ENCODE measurements around the gene TTLL11.

TTLL11 gene

GRCh38 chr9:121929893-121930875 is 162.9 kb downstream of the TTLL11 start:
- DNase-seq = peak; percentile 22

- no peak for DNase-seq
These were observed 165.5 kb downstream of the TTLL11 start for GRCh38 chr9:121927636-121928035.

GRCh38 chr9:121927081-121927480 is 166.0 kb downstream of the TTLL11 start:
- DNase-seq = no peak

GRCh38 chr9:121926351-121926801 is 166.7 kb downstream of the TTLL11 start:
- DNase-seq = no peak

- DNase-seq = no peak
These were observed 167.2 kb downstream of the TTLL11 start for GRCh38 chr9:121925935-121926334.

GRCh38 chr9:121924700-121925099 is 168.4 kb downstream of the TTLL11 start:
- DNase-seq = no peak

DNA sequence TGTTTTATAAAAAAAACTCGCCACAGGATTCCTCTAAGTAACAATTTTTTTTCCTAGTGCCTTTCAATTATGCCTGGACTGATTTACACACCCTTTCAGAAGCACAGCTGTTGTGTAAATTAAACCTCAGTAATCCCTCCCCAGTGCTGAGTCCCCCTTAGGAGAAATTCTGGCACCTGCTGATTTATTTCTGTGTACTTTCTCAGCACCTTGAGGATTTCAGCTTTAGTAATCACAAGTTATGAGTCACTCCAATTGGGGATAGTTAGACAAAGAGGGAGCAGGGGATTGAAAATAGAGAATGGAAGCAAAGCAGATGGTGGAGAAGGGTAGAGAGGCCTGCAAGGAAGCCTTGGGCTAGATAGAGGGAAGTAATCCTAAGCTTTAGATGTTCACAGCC is 171.7 kb downstream of the TTLL11 start:
- DNase-seq = no peak

DNA sequence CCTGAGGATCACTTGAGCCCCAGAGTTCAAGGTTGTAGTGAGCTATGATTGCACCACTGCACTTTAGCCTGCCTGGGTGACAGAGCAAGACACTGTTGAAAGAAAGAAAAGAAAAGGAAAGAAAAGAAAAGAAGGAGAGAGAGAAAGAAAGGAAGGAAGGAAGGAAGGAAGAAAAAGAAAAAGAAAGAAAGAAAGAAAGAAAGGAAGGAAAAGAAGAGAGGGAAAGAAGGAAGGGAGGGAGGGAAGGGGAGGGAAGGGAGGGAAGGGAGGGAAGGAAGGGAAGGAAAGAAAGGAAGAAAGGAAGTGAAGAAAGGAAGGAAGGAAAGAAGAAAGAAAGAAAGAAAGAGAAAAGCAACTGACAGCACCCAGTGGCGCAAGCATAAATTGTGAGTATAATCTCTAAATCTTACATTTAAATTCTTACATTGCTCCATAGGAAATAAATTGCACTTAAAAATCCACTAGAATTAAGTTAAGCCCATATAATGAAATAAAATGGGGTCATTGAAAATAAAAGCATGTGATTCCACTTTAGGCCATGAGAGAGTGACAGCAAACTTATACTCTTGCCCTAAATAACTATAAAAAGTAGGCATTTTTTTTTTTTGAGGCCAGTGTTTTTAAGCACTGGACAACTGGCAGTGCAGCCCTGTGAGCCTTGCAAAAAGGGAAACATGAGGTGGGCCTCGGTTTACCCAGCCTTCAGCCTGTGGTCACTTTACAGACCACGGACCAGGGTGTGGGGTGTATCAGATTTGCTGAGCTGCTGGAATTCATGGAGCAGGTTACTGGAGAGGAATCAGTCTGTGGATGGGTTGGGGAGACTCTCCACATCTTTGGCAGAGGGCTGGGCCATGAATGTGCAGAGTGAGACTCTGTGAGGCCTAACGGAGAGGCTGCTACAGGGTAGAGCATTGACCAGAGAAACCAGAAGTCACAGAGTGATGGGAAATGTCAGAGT is 175.5 kb downstream of the TTLL11 start:
- DNase-seq = no peak

DNA sequence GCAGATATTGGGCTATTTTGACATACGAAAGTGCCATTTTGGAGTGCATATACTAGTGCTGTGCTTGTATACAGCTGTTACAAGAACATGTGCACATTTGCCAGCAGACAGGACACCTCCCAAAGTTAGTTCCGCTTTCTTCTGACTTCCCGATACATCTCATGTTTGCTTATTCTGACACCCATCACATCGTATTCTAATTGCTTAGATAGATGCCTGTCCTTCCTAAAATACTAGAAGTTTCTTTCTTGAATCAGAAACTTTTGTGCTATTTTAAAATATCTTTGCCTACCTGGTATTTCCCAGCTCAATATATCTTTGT is 177.8 kb downstream of the TTLL11 start:
- no peak for DNase-seq

DNA sequence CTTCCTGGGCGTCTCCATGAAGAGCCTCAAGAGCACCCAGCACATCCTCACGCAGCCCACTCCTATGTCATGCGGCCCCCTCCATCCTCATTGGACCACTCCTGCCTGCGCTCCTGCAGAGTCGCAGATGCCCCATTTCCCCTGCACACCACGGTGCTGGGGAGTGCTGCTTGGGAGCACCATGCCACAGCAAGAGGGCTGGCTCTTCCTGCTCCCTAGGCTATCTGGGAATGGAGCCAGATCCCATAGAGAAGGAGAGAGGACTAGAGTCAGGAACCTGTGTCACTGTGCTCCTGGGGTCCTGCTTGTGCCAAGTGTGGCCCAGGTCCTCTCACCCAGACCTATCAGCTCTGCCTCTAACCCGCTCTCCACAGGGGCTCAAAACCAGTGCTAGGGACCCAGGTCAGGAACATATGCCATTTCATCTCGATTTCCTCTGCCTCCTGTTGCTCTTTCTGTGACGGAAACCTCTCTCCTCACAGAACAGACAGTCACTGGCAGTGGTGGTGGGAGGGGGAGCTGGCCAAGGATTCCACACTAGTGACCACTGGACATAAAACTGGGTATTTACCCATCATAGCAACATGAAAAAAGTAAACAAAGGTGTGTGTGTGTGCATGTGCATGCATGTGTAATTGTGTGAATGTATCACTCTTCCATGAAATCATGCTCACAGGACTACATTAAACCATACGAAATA is 178.4 kb downstream of the TTLL11 start:
- DNase-seq = no peak

GRCh38 chr9:121914017-121914595 is 179.0 kb downstream of the TTLL11 start:
- DNase-seq = no peak

DNA sequence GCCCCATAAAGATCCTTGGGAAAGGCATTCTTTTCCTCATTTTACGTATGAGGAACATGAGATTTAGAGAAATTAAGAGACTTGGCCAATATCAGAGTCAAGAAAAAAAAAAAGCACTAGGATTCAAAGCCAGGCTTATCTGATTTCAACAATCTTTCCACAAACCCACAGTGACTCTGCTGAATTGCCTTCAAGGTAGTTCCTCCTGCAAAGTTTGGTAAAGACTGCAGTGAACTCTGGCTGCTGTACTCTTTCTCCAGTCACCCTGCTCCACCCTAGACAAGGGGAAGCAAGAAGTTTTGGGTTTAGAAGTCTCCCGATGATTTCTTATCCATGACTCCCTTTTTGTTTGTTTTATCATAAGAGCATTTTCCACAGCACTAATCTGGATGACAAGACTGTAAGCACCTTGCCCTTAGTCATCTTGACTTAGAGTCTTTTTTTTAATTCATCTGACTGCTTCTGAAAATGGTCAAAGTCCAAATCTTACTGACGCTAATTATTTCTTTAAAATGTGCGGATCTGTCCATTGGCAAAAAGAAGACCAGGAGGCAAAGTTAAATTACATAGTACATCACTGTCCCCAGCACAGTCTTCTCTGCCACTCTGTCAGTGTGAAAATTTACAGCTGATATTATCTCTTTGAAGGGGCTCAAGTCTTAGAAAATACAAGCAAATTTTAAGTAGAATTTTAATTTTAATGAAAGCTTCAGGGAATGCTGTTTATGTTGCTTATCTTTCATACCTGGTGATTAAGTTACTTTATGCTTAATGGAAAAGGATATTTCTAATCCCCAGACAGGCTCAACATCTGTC is 180.1 kb downstream of the TTLL11 start:
- no peak for DNase-seq

DNA sequence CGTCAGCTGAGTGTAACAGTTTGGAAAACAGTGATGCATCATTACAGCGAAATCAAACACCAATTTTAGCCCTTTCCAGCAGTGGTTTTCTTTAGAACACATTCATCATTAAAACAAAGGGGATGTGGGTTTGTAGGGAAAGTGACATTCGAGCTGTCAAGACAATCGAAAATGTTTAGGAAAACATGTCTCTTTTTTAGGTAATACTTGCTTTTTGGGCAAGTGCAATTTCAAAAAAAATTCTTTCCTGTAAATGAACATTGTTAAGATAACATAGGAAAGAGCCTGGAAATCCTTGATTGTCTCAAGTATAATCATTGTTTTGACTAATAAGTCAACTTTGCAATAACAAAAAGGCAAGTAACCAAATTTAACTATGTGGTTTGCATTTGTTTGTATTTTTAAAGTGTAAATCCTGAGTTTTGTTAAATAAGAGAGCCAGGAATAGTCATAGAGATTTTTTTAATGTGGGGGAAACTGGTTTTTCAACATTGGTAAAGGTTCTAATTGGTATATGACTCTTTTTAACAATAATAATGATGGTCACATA is 182.5 kb downstream of the TTLL11 start:
- no peak for DNase-seq

DNA sequence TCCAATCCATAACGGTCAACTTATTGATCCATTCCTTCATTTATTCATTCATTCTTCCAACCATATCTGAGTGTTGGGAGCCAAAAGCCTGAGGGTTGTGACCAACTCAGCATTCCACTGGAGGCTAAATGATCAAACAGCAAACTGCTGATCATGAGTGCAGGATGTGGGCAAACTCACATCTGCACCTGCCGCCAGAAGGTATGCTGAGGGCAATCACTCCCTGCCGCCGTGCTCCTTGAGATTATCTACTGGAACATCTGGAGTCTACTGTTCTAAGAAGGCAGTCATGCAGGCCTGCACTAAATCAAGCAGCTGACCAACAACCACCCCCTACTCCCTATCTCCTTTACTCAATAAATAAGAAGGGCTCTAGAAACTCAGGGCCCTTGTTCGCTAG is 184.0 kb downstream of the TTLL11 start:
- no peak for DNase-seq

- DNase-seq = peak; percentile 47
These were observed 186.8 kb downstream of the TTLL11 start for GRCh38 chr9:121906074-121906870.

DNA sequence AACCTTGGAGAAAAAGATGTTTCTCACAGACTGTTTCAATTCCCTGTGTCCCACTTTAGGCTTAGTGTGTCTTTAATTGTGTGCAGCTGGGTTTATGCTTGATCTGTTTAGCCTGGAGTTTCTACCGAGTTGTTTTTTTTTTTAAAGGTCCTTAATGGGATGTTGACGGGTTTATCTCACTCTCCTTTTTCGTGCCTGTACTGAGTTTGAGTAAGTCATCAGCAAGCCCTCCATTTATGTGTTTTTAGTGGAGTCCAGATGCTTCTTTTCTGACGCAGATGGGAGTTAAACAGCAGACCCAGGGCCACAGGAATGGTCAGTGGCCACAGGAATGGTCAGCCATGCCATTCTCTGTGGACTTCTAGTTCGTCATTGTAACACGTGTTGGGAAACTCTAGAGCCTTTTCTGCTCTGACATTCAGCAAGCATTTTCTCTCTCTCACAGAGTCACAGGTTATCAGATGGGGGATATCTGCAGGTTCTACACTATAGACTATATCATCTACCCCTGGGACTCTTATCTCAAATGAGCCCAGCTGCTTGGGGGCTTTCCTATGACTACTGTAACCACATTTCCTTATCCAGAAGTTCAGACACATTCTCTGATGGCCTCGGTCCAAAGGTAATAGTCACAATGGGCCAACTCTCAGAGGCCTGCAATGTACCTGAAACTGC is 190.5 kb downstream of the TTLL11 start:
- peak; percentile 91 for DNase-seq

- no peak for DNase-seq
These were observed 191.5 kb downstream of the TTLL11 start for GRCh38 chr9:121901616-121902015.

- DNase-seq = no peak
These were observed 192.9 kb downstream of the TTLL11 start for GRCh38 chr9:121900163-121900562.

DNA sequence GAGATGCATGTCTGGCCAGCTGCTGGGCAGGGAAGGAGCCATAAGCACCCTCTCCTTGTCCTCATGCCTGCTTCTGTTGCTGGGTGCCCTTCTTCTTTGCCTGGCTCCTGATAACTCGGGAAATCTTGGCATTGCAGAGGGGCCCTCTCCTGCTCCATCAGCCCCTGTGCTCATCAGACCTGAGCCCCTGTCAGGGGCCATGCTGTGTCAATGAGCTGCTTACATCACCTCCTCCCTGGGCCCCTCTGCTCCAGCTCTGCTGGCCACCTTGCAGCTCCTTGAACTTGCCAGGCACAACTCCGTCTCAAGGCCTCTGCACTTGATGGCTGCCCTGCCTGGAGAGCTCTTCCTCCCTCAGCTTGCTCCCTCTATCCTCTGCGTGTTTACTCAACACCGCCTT is 194.3 kb downstream of the TTLL11 start:
- DNase-seq = no peak

GRCh38 chr9:121897140-121897539 is 196.0 kb downstream of the TTLL11 start:
- no peak for DNase-seq
